SK-N-MC (cell line): ENCODE results near the gene SLC25A36.

Experiments used
- EZH2 ChIP-seq: fragments of 200-600 bp; sonication (generic); IDR thresholded peaks from one replicate; pipeline ENCODE4 v1.6.1; 2017; ENCODE audit warnings: antibody characterized with exemption
- FOXP2 ChIP-seq: optimal IDR thresholded peaks from 2 replicates; pipeline ENCODE3; 2011; ENCODE audit warnings: mild to moderate bottlenecking, moderate library complexity; ENCODE audit not compliant: insufficient read depth; ENCODE audit errors: extremely low read length, control extremely low read depth
- POLR2AphosphoS5 ChIP-seq: IDR thresholded peaks from 2 replicates; pipeline ENCODE4 v1.6.1; 2012; ENCODE audit warnings: mild to moderate bottlenecking, low read depth, low read length, borderline replicate concordance

GRCh38 chr3:140927279-140928069 is 14.2 kb upstream of the SLC25A36 start:
- no peak for TF ChIP-seq EZH2
- TF ChIP-seq POLR2AphosphoS5, result no peak
- no peak for TF ChIP-seq FOXP2
